Gastroesophageal sphincter (tissue), 3 donors: ENCODE measurements around the gene SERPINA12.
A peak's percentile ranks its signal among the peaks of the same experiment; 100 is the strongest.

Experiments
- CTCF ChIP-seq, 4 experiments: fragments of 200-600 bp in 2 of 4; fragments of 450-650 bp in 2 of 4; sonication (generic) in 1 of 4; IDR thresholded peaks; one replicate each; pipeline ENCODE4 v1.5.1; 2017 to 2019; ENCODE audit warnings: antibody characterized with exemption in 4 of 4, mild to moderate bottlenecking in 2 of 4, moderate library complexity in 2 of 4
- EP300 ChIP-seq: sonication (generic); formaldehyde crosslinking; IDR thresholded peaks from one replicate; pipeline ENCODE4 v1.6.1; 2017; ENCODE audit warnings: antibody characterized with exemption, mild to moderate bottlenecking

GRCh38 chr14:94548999-94549985 lies 40.0 kb upstream of the SERPINA12 start:
- TF ChIP-seq CTCF (IDR thresholded peaks at IDR 0.05) (peak in 3 of 4 experiments; percentile 65 to 83 (median 72)), EP300 (no peak)
